CMK (cell line): Measurements from ENCODE around the gene CCNF.
A peak's percentile ranks its signal among the peaks of the same experiment; 100 is the strongest.
"Not testable (repeated sequence)": the region's sequence is repeated elsewhere in the genome, so short reads cannot be mapped to it uniquely, and the experiment has no call there.

ENCODE experiments used
- DNase-seq: peaks from one replicate; pipeline ENCODE4 v3.0.0-alpha.2; 2010; ENCODE audit warnings: low read depth

The CCNF gene

GRCh38 chr16:2429034-2429770 lies at the start of gene CCNF:
Gene CCNF, plus strand, starts transcription at chr16:2429447. Its CDS starts 35 bp downstream, at chr16:2429482.
- peak; percentile 81 for DNase-seq

GRCh38 chr16:2383501-2383900 lies 45.7 kb upstream of the CCNF start:
- no peak for DNase-seq

GRCh38 chr16:2384426-2384825 lies 44.8 kb upstream of the CCNF start:
- no peak for DNase-seq

- DNase-seq = no peak
These were observed 43.9 kb upstream of the CCNF start for GRCh38 chr16:2385190-2385836.

GRCh38 chr16:2385982-2386381 lies 43.3 kb upstream of the CCNF start:
- DNase-seq = not testable (repeated sequence)

GRCh38 chr16:2386990-2387389 lies 42.3 kb upstream of the CCNF start:
- no peak for DNase-seq

- no peak for DNase-seq
These were observed 40.9 kb upstream of the CCNF start for GRCh38 chr16:2388139-2388874.

GRCh38 chr16:2388875-2389433 lies 40.3 kb upstream of the CCNF start:
- DNase-seq = no peak

GRCh38 chr16:2392025-2392424 lies 37.2 kb upstream of the CCNF start:
- no peak for DNase-seq

GRCh38 chr16:2398520-2398919 lies 30.7 kb upstream of the CCNF start:
- DNase-seq = no peak

- DNase-seq = no peak
These were observed 25.1 kb upstream of the CCNF start for GRCh38 chr16:2404099-2404498.

GRCh38 chr16:2415085-2415484 lies 14.2 kb upstream of the CCNF start:
- no peak for DNase-seq

GRCh38 chr16:2420035-2420434 lies 9.2 kb upstream of the CCNF start:
- DNase-seq = no peak

GRCh38 chr16:2422123-2422867 lies 7.0 kb upstream of the CCNF start:
- no peak for DNase-seq

- DNase-seq = no peak
These were observed 4.9 kb upstream of the CCNF start for GRCh38 chr16:2424061-2425007.

GRCh38 chr16:2425008-2425518 lies 4.2 kb upstream of the CCNF start:
- DNase-seq = no peak

GRCh38 chr16:2425825-2426430 lies 3.3 kb upstream of the CCNF start:
- DNase-seq = no peak

- DNase-seq = no peak
These were observed 2.3 kb upstream of the CCNF start for GRCh38 chr16:2426941-2427361.

- no peak for DNase-seq
These were observed 1.7 kb upstream of the CCNF start for GRCh38 chr16:2427526-2427925.
